GM21447 (cell line): ENCODE data around the gene PLCB4.

Source experiments
- ATAC-seq: cut with Tn5 transposase; IDR thresholded peaks from one replicate; pipeline ENCODE4 v1.9.1; 2021; ENCODE audit not compliant: unreplicated experiment

PLCB4 gene

GRCh38 chr20:9212735-9213134 lies 143.8 kb downstream of the PLCB4 start:
- ATAC-seq = no peak

GRCh38 chr20:9214685-9215084 lies 145.8 kb downstream of the PLCB4 start:
- no peak for ATAC-seq

GRCh38 chr20:9215539-9215938 lies 146.7 kb downstream of the PLCB4 start:
- ATAC-seq = no peak

- no peak for ATAC-seq
These were observed 149.7 kb downstream of the PLCB4 start for GRCh38 chr20:9218531-9218961.

GRCh38 chr20:9220874-9221547 lies 152.1 kb downstream of the PLCB4 start:
- ATAC-seq = no peak

- no peak for ATAC-seq
These were observed 154.4 kb downstream of the PLCB4 start for GRCh38 chr20:9223296-9223695.

- ATAC-seq = no peak
These were observed 157.0 kb downstream of the PLCB4 start for GRCh38 chr20:9225879-9226278.

- ATAC-seq = no peak
These were observed 159.2 kb downstream of the PLCB4 start for GRCh38 chr20:9227896-9228615.

- ATAC-seq = no peak
These were observed 160.0 kb downstream of the PLCB4 start for GRCh38 chr20:9228774-9229450.

GRCh38 chr20:9230406-9230805 lies 161.5 kb downstream of the PLCB4 start:
- no peak for ATAC-seq

- no peak for ATAC-seq
These were observed 164.9 kb downstream of the PLCB4 start for GRCh38 chr20:9233804-9234203.

GRCh38 chr20:9235518-9235917 lies 166.6 kb downstream of the PLCB4 start:
- no peak for ATAC-seq

- ATAC-seq = no peak
These were observed 167.6 kb downstream of the PLCB4 start for GRCh38 chr20:9236458-9236857.

GRCh38 chr20:9241232-9241692 lies 172.4 kb downstream of the PLCB4 start:
- ATAC-seq = no peak

- no peak for ATAC-seq
These were observed 173.0 kb downstream of the PLCB4 start for GRCh38 chr20:9241721-9242427.

GRCh38 chr20:9243986-9244385 lies 175.1 kb downstream of the PLCB4 start:
- ATAC-seq = no peak

- no peak for ATAC-seq
These were observed 175.9 kb downstream of the PLCB4 start for GRCh38 chr20:9244811-9245210.

GRCh38 chr20:9246731-9247130 lies 177.8 kb downstream of the PLCB4 start:
- no peak for ATAC-seq

GRCh38 chr20:9250511-9250910 lies 181.6 kb downstream of the PLCB4 start:
- no peak for ATAC-seq

- no peak for ATAC-seq
These were observed 184.2 kb downstream of the PLCB4 start for GRCh38 chr20:9253006-9253539.

- ATAC-seq = no peak
These were observed 186.3 kb downstream of the PLCB4 start for GRCh38 chr20:9255171-9255570.
